Esophagus (tissue), 2 donors: ENCODE results near the gene P2RY12. TPM values are rescaled to one million over a fixed set of nuclear protein-coding genes. Genes with fewer than 3 reads are reported as not detected.

Experiments used
- H3K27ac ChIP-seq, 2 donors: one replicate each; pipeline ENCODE4 v1.5.1; 2013; ENCODE audit warnings: low read depth in 2 of 2, mild to moderate bottlenecking in 2 of 2, inconsistent platforms in 1 of 2, low read length in 1 of 2, moderate library complexity in 1 of 2
- H3K27me3 ChIP-seq, 2 donors: one replicate each; pipeline ENCODE4 v1.6.1; 2013; ENCODE audit warnings: low read length in 2 of 2, control low read depth in 1 of 2, mild to moderate bottlenecking in 1 of 2; ENCODE audit not compliant: insufficient read depth in 2 of 2, control insufficient read depth in 1 of 2
- H3K36me3 ChIP-seq, 2 donors: one replicate each; pipeline ENCODE4 v1.6.1; 2013; ENCODE audit warnings: low read length in 1 of 2; ENCODE audit not compliant: control insufficient read depth in 2 of 2, insufficient read depth in 2 of 2
- H3K4me1 ChIP-seq, 2 donors: one replicate each; pipeline ENCODE4 v1.6.1; 2013; ENCODE audit warnings: low read length in 1 of 2; ENCODE audit not compliant: control insufficient read depth in 2 of 2, insufficient read depth in 2 of 2
- H3K4me3 ChIP-seq, 2 donors: one replicate each; pipeline ENCODE4 v1.5.1; 2013; ENCODE audit warnings: low read length in 2 of 2, mild to moderate bottlenecking in 2 of 2, low read depth in 1 of 2, moderate library complexity in 1 of 2
- H3K9me3 ChIP-seq, 2 donors: one replicate each; pipeline ENCODE4 v1.6.1; 2013; ENCODE audit warnings: mild to moderate bottlenecking in 2 of 2, low read depth in 1 of 2, low read length in 1 of 2, moderate library complexity in 1 of 2; ENCODE audit not compliant: control insufficient read depth in 2 of 2, insufficient read depth in 1 of 2
- WGBS, 2 donors: extraction: QIAGEN DNeasy Blood & Tissue Kit; methylation state at CpG; one replicate each; pipeline ENCODE4 v1.1.7; 2013; 5-methylcytosine and 5-hydroxymethylcytosine counted together
- polyA plus RNA-seq, 2 donors: library from polyadenylated mRNA; stranded (reverse); fragments of 200-250 nt; gene quantifications; one replicate each; pipeline ENCODE4 v1.2.3, GENCODE V29; 2013
- donor health status: healthy with polysubstance abuse.
- donor health status: Bipolar disorder and iron deficiency.

Gene P2RY12
- polyA plus RNA-seq, 2 donors = 0.13 to 0.16 TPM

GRCh38 chr3:151357463-151357850 is 27.1 kb downstream of the P2RY12 start:
- no peak overlapping the region for H3K4me3 ChIP-seq
- H3K4me1 ChIP-seq = no peaks in the 10 kb centered on the region
- peaks cover 0 to 2% of the 10 kb centered on the region in 2 donors for H3K36me3 ChIP-seq
- H3K27ac ChIP-seq = no peak overlapping the region
- 74 to 80% methylated on average over 2 of the region's 2 CpGs for WGBS, 2 donors
- H3K27me3 ChIP-seq = no peaks in the 10 kb centered on the region
- no peaks in the 10 kb centered on the region for H3K9me3 ChIP-seq

GRCh38 chr3:151356794-151357462 is 27.6 kb downstream of the P2RY12 start:
- Histone ChIP-seq H3K9me3 (no peaks in the 10 kb centered on the region), H3K4me1 (no peaks in the 10 kb centered on the region), H3K27me3 (no peaks in the 10 kb centered on the region), H3K4me3 (no peak overlapping the region), H3K36me3 (peaks cover 0 to 2% of the 10 kb centered on the region in 2 donors), H3K27ac (no peak overlapping the region)
- 33 to 47% methylated on average over 2 of the region's 2 CpGs for WGBS, 2 donors

DNA sequence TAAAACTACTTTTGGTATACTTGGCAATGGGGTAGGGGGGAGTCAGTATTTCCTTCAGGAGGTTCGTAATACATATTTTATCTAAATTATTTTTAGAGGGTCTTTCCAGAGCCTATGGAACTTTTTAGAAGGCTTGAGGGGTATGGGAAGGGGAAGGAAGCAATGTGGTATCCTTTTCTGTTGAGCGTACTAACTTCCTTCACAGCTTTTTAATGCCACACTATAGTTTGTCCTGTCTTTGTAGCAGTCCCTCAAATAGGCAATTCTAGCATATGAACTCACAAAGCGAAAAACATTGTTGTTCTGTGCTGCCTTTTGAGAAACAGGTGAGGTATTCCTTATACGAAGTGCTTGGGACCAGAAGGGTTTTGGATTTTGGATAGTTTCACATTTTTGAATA is 32.9 kb downstream of the P2RY12 start:
- Histone ChIP-seq H3K27me3 (no peaks in the 10 kb centered on the region), H3K9me3 (no peaks in the 10 kb centered on the region), H3K27ac (no peak overlapping the region), H3K36me3 (peaks cover 0 to 2% of the 10 kb centered on the region in 2 donors), H3K4me1 (no peaks in the 10 kb centered on the region), H3K4me3 (no peak overlapping the region)
- 78 to 87% methylated on average over 4 of the region's 4 CpGs for WGBS, 2 donors

DNA sequence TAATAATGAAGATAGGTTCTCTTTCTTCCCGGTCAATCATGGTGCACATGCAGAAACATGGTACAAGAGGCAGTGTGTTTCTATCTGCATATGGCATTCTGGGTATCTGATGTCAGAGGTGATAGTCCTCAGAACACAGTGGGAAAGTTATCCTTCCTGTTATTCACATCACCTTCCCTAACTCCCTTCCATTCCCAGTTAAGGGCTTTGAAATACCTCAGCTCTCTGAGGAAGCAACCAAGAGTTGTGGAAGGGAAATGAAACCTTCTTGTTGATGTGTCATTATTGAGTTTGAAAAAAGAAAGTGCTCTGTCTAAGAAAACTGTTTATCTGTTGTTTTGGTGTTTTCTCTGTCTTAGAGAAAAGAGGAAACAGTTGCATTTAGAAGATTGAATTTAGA is 33.3 kb downstream of the P2RY12 start:
- H3K9me3 ChIP-seq = no peaks in the 10 kb centered on the region
- H3K4me1 ChIP-seq = no peaks in the 10 kb centered on the region
- no peak overlapping the region for H3K27ac ChIP-seq
- H3K4me3 ChIP-seq = no peak overlapping the region
- 93 to 95% methylated on average over 1 of the region's 1 CpG for WGBS, 2 donors
- H3K36me3 ChIP-seq = peaks cover 0 to 2% of the 10 kb centered on the region in 2 donors
- no peaks in the 10 kb centered on the region for H3K27me3 ChIP-seq

- H3K4me1 ChIP-seq = no peaks in the 10 kb centered on the region
- no peaks in the 10 kb centered on the region for H3K27me3 ChIP-seq
- H3K27ac ChIP-seq = no peak overlapping the region
- H3K4me3 ChIP-seq = no peak overlapping the region
- no peaks in the 10 kb centered on the region for H3K9me3 ChIP-seq
- no peaks in the 10 kb centered on the region for H3K36me3 ChIP-seq
- 67% methylated on average over 1 of the region's 1 CpG for WGBS, 2 donors
Observed at GRCh38 chr3:151350656-151351055, 33.9 kb downstream of the P2RY12 start.

DNA sequence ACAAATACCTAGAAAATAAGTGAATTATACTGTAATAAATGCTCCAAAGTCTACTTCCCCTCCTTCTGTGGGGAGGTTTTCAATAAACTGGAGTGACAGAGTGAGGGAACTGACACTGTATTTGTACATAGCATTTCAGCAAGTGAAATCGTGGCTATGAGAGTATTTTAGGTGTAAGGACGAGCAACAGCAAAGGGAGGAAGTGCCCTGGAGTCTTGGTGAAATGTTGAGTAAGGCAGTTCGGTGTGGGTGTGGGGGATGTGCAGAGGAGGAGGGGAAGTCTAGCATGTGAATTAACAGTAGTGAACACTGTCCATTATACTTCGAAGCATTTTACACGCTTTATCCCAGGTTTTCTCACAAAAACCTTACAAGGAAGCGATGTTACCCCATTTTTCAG is 37.1 kb downstream of the P2RY12 start:
- Histone ChIP-seq H3K4me1 (no peaks in the 10 kb centered on the region), H3K27ac (no peak overlapping the region), H3K9me3 (no peaks in the 10 kb centered on the region), H3K4me3 (no peak overlapping the region), H3K27me3 (no peaks in the 10 kb centered on the region), H3K36me3 (no peaks in the 10 kb centered on the region)
- WGBS, 2 donors = 77 to 82% methylated on average over 6 of the region's 6 CpGs

DNA sequence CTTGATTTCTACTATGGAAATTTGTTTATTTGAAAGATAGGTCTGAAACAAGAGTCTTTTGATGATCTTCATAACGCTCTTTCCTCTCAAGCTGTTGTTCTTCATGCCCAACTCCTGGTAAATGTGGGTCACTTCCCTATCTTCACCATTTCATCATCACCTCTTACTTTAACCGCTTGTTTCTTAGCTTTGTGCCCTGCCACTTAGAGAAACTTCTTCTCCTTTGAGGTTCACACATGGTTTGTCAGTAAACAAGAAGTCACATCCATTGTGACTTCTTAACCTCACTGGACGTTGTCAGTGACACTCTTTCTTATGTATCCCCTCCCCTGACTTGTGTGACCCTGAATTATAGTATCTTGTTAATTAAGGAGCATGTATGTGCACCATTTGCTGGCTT is 38.3 kb downstream of the P2RY12 start:
- 76 to 79% methylated on average over 3 of the region's 3 CpGs for WGBS, 2 donors
- Histone ChIP-seq H3K4me3 (no peak overlapping the region), H3K27ac (no peak overlapping the region)

DNA sequence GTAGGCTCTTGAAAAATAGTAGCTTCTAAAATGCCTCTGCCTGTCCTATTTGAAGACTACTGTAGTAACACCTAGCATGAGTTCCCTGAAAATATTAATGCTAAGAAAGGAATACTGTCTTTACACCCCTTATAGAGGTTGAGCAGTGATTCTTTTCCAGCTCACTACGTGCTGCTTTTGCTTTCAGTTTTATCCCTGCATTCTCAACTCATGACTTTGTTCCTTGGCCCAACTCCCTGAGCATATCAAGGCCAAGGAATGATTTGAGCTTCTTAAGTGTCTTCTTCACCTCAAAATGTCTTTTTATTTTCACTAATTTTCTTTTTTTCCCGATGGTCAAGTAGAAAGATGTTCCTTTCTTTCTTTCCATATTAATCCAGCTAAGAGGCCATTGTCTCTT is 38.7 kb downstream of the P2RY12 start:
- Histone ChIP-seq H3K36me3 (no peaks in the 10 kb centered on the region), H3K27me3 (no peaks in the 10 kb centered on the region), H3K9me3 (no peaks in the 10 kb centered on the region), H3K4me1 (no peaks in the 10 kb centered on the region), H3K4me3 (no peak overlapping the region), H3K27ac (no peak overlapping the region)
- WGBS, 2 donors = 36 to 41% methylated on average over 2 of the region's 2 CpGs

More for the DNA sequence above, 38.3 kb downstream of the P2RY12 start:
- Histone ChIP-seq H3K9me3 (no peaks in the 10 kb centered on the region), H3K4me1 (no peaks in the 10 kb centered on the region), H3K36me3 (no peaks in the 10 kb centered on the region), H3K27me3 (no peaks in the 10 kb centered on the region)

GRCh38 chr3:151331696-151332095 is 52.9 kb downstream of the P2RY12 start:
- no peaks in the 10 kb centered on the region for H3K27me3 ChIP-seq
- 75 to 80% methylated on average over 2 of the region's 2 CpGs for WGBS, 2 donors
- no peaks in the 10 kb centered on the region for H3K9me3 ChIP-seq
- no peaks in the 10 kb centered on the region for H3K4me1 ChIP-seq
- H3K36me3 ChIP-seq = no peaks in the 10 kb centered on the region
- no peak overlapping the region for H3K4me3 ChIP-seq
- no peak overlapping the region for H3K27ac ChIP-seq

DNA sequence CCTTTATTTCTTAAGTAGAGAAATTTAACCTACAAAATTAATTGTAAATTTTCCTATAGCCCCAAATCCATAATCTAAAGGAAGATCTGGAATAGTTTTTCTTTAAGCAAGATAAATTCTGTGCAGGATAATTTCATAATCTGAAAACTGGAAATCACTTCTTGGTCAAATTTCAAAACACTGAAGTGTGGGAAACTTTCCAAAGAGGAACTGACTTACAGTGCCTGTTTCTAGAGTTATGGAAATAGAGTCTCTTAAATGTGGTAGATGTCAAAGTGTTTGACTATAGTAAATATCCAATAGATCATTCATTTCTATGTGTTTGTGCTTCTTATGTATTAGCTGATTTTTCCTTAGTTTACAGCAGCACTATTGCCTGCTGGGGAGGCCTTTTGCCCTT is 53.7 kb downstream of the P2RY12 start:
- H3K4me1 ChIP-seq = no peaks in the 10 kb centered on the region
- no peak overlapping the region for H3K27ac ChIP-seq
- H3K27me3 ChIP-seq = no peaks in the 10 kb centered on the region
- no peaks in the 10 kb centered on the region for H3K9me3 ChIP-seq
- no peak overlapping the region for H3K4me3 ChIP-seq
- H3K36me3 ChIP-seq = no peaks in the 10 kb centered on the region
